Measurements from ENCODE around the gene GUK1.

GUK1 gene

GRCh38 chr1:228151180-228151925 lies 11.3 kb downstream of the GUK1 start:
- DNase-seq, result no peak

- DNase-seq, result no peak
Observed at GRCh38 chr1:228152097-228152917, 12.2 kb downstream of the GUK1 start.

- DNase-seq, result no peak
Observed at GRCh38 chr1:228152918-228153258, 12.8 kb downstream of the GUK1 start.

DNA sequence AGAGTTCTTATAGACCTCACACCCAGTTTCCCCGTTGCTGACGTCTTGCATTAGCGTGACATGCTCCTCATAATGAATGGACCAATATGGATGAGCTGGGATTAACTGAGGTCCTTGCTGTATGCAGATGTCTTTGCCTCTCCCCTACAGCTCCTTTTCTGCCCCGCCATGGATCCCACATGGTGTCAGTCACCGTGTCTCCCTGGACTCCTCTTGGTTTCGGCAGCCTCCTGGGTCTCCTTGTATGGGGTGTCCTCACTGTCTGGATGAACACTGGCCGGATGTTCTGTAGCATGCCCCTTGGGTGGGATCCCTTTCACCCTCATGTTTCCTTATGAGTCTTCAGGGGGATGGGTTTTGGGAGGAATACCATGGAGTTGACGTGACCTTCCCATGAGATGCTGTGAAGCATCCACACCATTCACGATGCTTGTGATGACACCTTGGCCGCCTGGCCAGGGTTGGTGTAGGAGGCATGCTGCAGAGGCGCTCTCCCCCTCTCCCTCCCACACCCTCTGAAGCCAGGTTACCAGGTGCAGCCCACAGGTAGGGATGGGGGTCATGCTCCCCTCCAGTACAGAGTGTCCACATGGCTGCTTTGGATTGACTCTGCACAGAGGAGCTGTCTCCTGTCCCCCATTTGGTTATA lies 14.1 kb downstream of the GUK1 start:
- DNase-seq, result no peak

- no peak for DNase-seq
Observed at GRCh38 chr1:228154670-228155571, 14.8 kb downstream of the GUK1 start.

DNA sequence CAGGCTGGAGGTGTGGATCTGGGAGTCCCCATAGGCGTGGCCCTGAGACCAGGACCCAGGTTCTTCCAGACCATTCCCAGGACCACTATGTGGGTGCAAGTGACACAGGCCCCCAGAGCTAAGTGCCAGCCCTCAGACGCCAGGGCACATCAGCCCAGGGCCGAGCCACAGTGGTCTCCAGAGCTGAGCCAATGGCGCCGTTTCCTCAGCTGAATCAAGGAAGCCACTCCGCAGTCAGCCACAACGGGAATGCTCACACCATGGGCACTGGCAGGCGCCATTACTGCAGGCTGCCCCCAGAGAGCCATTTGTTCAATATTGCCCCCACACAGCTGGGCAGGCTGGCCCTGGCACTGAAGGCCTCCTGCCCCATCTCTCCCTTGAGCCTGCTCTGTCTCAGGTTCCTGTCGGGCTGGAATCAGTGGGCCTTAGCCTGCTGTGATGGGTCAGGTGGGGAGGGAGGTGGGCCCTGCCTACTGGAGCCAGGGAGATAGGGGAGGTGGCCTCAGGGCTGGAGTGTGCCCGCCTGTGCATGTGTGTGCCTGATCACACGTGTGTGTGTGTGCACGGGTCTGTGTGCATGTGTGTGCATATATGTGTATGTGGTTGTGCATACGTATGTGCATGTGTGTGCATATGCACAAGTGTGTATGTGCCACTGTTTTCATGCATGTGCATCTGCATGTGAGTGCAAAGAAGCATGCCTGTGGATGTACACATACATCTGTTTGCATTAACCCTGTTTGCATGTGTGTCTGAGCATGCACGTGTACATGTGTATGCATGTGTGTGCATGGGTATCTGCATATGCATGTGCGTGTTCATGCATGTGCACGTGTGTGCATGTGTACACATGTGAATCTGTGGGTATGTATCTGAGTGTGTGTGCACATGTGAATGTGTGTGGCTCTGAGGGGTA lies 15.8 kb downstream of the GUK1 start:
- no peak for DNase-seq

DNA sequence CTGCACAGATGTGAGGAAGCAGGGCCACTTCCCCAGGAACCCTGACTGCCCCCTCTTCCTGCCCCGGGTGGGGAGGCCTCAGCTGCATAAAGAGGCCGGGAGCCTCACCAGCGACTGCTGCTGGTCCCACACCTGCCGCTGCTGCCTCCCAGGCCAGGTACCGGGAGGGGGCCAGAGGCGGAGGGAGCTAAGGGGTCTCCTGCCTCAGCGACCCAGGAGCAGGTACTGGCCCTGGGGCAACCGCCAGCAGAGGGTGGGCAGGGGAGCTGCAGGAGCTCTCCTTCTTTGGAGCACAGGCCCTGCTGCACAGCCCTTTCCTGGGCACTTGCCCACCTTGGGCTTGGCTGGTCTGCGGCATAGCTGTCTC lies 16.4 kb downstream of the GUK1 start:
- DNase-seq, result no peak

GRCh38 chr1:228156941-228157728 lies 17.1 kb downstream of the GUK1 start:
- DNase-seq, result no peak

DNA sequence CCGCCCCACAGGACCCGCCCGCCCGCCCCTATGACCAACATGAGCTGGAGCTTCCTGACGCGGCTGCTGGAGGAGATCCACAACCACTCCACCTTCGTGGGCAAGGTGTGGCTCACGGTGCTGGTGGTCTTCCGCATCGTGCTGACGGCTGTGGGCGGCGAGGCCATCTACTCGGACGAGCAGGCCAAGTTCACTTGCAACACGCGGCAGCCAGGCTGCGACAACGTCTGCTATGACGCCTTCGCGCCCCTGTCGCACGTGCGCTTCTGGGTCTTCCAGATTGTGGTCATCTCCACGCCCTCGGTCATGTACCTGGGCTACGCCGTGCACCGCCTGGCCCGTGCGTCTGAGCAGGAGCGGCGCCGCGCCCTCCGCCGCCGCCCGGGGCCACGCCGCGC lies 17.6 kb downstream of the GUK1 start:
- DNase-seq, result no peak

DNA sequence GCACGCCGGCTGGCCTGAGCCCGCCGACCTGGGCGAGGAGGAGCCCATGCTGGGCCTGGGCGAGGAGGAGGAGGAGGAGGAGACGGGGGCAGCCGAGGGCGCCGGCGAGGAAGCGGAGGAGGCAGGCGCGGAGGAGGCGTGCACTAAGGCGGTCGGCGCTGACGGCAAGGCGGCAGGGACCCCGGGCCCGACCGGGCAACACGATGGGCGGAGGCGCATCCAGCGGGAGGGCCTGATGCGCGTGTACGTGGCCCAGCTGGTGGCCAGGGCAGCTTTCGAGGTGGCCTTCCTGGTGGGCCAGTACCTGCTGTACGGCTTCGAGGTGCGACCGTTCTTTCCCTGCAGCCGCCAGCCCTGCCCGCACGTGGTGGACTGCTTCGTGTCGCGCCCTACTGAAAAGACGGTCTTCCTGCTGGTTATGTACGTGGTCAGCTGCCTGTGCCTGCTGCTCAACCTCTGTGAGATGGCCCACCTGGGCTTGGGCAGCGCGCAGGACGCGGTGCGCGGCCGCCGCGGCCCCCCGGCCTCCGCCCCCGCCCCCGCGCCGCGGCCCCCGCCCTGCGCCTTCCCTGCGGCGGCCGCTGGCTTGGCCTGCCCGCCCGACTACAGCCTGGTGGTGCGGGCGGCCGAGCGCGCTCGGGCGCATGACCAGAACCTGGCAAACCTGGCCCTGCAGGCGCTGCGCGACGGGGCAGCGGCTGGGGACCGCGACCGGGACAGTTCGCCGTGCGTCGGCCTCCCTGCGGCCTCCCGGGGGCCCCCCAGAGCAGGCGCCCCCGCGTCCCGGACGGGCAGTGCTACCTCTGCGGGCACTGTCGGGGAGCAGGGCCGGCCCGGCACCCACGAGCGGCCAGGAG lies 18.3 kb downstream of the GUK1 start:
- no peak for DNase-seq

- no peak for DNase-seq
Observed at GRCh38 chr1:228159008-228159665, 19.1 kb downstream of the GUK1 start.

GRCh38 chr1:228160201-228160761 lies 20.2 kb downstream of the GUK1 start:
- no peak for DNase-seq

GRCh38 chr1:228161362-228161761 lies 21.3 kb downstream of the GUK1 start:
- DNase-seq, result no peak

DNA sequence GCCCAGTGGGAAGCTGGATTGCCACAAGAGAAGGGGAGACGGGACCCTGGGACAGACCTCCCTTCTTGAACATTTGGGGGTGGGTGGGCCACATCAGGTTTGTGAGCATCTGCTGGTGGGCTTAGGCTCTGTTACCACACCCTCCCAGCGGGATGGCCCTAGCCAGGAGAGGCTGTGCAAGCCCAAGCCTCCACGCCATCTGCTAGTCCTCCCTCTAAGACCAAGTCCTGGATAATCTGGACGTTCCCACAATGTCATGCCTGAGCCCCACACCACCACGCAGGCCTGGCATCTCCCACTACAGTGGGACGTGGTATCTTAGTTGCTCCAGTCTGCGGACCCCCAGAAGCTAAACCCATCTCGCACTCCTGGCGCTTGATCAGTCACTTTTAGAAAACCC lies 21.8 kb downstream of the GUK1 start:
- no peak for DNase-seq

DNA sequence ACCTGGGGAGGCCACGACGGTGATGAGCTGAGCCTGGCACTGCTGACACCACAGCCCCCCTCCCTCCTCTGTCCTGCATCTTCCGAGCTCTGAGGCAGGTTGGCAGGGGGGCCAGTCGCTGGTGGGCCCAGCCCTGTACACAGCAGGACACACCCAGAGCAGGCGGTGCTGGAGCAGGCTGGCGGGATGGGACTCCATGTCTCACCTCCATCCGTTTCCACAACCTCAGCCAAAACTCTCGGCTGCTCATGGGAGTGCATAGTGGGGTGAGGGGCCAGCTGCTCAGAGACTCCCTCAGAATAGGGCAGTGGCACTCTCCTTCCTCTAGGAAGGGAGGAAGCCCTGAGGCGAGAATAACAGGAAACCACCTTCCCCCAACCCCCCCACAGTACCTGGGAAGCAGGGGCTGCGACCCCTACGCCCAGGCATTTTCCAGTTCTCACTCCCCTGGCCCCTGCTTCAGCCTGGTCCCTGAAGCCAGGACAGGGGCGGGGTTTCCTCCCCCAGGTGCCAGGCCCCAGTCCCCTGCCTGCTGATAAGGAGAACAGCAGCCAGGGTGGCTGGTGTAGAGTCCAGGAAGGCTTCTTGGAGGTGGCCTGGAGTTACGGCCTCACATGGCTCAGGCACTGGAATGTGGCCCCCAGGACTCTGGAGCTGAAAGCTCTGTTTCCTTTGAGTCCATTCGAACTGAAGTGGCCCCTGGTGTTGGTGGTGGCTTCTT lies 22.4 kb downstream of the GUK1 start:
- no peak for DNase-seq

DNA sequence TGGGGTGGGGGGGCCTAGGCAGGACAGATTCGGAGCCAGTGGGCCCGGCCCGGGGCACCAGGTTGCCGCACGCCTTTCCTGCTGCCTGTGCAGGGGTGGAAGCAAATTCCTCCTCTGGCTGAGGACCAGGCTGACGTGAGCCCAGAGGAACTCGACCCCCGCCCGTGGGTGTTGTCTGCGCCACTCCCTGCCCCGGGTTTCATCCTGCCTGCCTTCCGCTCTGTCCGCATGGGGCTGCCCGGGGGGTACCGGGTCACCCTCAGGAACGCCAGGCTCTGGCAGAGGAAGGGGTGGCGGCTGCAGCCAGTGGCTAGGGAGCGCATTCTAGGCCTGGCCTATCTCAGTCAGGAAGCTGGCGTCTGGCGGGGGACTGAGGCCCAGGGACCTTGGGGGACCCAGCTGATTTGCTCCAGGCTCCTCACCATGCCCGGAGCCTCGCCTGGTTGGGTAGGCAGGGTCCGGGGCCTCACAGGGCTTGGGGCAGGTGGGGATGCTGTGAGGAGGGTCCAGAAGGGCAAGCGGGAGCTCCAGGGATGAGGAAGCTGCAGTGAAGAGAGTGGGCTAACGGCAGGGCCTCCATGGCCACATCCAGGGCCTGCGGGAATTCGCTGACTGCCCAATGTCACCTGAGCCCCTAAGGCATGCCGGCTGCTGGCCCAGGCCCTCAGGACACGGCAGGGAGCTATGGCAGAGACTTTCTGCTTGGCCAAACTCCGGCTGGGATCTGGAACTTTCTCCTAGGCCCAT lies 23.1 kb downstream of the GUK1 start:
- no peak for DNase-seq

DNA sequence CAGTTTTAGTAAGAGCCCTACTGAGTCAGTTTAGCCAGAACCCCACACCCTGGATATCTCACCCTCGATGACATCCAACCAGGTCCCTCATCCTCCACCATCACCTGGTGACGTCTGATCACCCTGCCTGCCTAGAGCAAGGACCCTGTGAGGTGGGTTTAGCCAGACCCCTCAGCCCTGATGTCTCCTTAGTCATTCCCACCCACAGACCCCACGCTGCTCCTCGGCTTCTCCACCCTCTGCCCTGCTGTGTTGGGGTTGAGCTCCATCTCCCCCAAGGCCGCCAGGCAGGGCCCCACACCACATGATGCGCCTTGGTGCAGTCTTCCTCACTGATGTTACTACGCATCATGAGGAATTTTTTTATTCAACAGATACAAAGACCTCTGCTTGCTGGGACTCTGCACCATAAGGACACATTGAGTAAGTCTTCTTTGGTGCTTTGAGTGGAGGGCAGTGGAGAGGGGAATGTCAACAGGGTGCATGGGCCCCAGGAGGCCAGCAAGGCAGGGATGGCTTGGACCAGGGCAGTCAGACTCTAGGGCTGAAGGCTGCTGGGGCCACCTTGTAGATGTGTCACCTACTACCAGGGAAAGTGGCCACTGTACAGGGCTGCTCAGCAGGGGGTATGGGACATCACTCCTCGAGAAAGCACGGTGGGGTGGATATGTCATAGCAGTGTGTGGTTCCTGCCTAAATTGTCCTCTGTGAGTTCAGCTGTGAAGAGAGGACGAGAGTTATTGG lies 23.9 kb downstream of the GUK1 start:
- no peak for DNase-seq

All from NCI-H2171 (cell line).